ENCODE measurements around the gene RUSC1.

DNA sequence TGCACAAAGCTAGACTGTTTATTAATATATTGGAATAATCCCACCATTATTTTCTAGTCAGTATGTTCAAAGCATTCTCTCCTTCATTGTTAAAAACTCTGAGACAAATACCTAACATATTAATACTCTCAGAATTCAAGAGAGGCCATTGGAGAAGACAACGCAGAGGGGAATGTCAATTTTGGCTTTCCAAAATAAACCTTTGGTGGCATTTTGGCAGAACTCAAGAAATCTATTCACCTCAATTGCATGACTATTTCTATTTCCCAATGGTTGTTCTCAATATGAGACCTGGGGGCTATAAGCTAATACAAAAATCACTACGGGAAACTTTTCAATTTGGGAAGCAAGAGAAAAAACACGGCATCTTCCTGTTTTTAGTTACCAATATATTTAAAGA, 58.5 kb downstream of the RUSC1 start:
- TF ChIP-seq, protein P1, sequence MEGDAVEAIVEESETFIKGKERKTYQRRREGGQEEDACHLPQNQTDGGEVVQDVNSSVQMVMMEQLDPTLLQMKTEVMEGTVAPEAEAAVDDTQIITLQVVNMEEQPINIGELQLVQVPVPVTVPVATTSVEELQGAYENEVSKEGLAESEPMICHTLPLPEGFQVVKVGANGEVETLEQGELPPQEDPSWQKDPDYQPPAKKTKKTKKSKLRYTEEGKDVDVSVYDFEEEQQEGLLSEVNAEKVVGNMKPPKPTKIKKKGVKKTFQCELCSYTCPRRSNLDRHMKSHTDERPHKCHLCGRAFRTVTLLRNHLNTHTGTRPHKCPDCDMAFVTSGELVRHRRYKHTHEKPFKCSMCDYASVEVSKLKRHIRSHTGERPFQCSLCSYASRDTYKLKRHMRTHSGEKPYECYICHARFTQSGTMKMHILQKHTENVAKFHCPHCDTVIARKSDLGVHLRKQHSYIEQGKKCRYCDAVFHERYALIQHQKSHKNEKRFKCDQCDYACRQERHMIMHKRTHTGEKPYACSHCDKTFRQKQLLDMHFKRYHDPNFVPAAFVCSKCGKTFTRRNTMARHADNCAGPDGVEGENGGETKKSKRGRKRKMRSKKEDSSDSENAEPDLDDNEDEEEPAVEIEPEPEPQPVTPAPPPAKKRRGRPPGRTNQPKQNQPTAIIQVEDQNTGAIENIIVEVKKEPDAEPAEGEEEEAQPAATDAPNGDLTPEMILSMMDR (conservative IDR thresholded peaks at IDR 0.05; ENCODE audit: low read depth, low read length), result no peak
- TF ChIP-seq EZH2 (IDR thresholded peaks at IDR 0.05; ENCODE audit: low read length, unreplicated experiment) (no peak), EZH2phosphoT487 (IDR thresholded peaks at IDR 0.05; ENCODE audit: borderline replicate concordance, low read length) (no peak)
